CD4-positive, CD25-positive, alpha-beta regulatory T cell (primary cell): ENCODE measurements around the gene ENDOG. TPM values are rescaled to one million over a fixed set of nuclear protein-coding genes. Genes with fewer than 3 reads are reported as not detected.

ENCODE experiments used
- ATAC-seq, 2 donors: fragments of 150-1000 bp; cut with Tn5 transposase; one replicate each; pipeline ENCODE4 v1.10.0; 2021; ENCODE audit warnings: low read depth in 2 of 2, moderate number of reproducible peaks in 2 of 2, moderate library complexity in 1 of 2
- DNase-seq, 3 donors: peaks; one replicate each; pipeline versions ENCODE4 v3.0.0 to v3.0.0-alpha.2; 2012 to 2022; ENCODE audit warnings: mixed read lengths in 1 of 3
- H3K27ac ChIP-seq: one replicate; pipeline ENCODE4 v1.7.0; 2013; ENCODE audit warnings: mild to moderate bottlenecking, low read length; ENCODE audit not compliant: insufficient read depth, poor library complexity, severe bottlenecking
- H3K27me3 ChIP-seq: one replicate; pipeline ENCODE4 v1.7.0; 2013; ENCODE audit warnings: low read length; ENCODE audit not compliant: control insufficient read depth, insufficient read depth
- H3K36me3 ChIP-seq: one replicate; pipeline ENCODE4 v1.7.0; 2013; ENCODE audit warnings: mild to moderate bottlenecking, low read length, moderate library complexity; ENCODE audit not compliant: control insufficient read depth, insufficient read depth
- H3K4me1 ChIP-seq: 2 replicates; pipeline ENCODE4 v1.7.0; 2013; ENCODE audit warnings: mild to moderate bottlenecking, low read length; ENCODE audit not compliant: insufficient read depth, control insufficient read depth, poor library complexity, severe bottlenecking
- H3K4me3 ChIP-seq: one replicate; pipeline ENCODE4 v1.7.0; 2013; ENCODE audit warnings: low read depth, mild to moderate bottlenecking, low read length, moderate library complexity
- H3K9me3 ChIP-seq, 2 experiments: 1 replicate in 1 of 2; 2 replicates in 1 of 2; pipeline ENCODE4 v1.7.0; 2013; ENCODE audit warnings: low read length in 2 of 2, mild to moderate bottlenecking in 1 of 2, moderate library complexity in 1 of 2; ENCODE audit not compliant: control insufficient read depth in 2 of 2
- H3K27ac Mint-ChIP-seq, 3 donors: one replicate each; pipeline ENCODE4 v1.8.0; 2020 to 2022; ENCODE audit warnings: mild to moderate bottlenecking in 3 of 3, mixed read lengths in 3 of 3, moderate library complexity in 2 of 3
- H3K27me3 Mint-ChIP-seq: one replicate; pipeline ENCODE4 v1.8.0; 2022; ENCODE audit warnings: mild to moderate bottlenecking, mixed read lengths
- H3K36me3 Mint-ChIP-seq: one replicate; pipeline ENCODE4 v1.8.0; 2020; ENCODE audit warnings: mixed read lengths
- H3K4me1 Mint-ChIP-seq, 4 donors: one replicate each; pipeline ENCODE4 v1.8.0; 2020 to 2022; ENCODE audit warnings: mixed read lengths in 4 of 4, mild to moderate bottlenecking in 1 of 4
- H3K4me3 Mint-ChIP-seq, 4 donors: one replicate each; pipeline ENCODE4 v1.8.0; 2020 to 2022; ENCODE audit warnings: mild to moderate bottlenecking in 4 of 4, mixed read lengths in 4 of 4, moderate library complexity in 3 of 4
- H3K9me3 Mint-ChIP-seq, 7 donors: one replicate each; pipeline ENCODE4 v1.8.0; 2020 to 2022; ENCODE audit warnings: mixed read lengths in 7 of 7, mild to moderate bottlenecking in 3 of 7, moderate library complexity in 2 of 7
- polyA plus RNA-seq, 4 donors: library from polyadenylated mRNA; unstranded; fragments of 300-500 nt; fragmentation: Illumina TruSeq; gene quantifications; one replicate each; pipeline ENCODE4 v1.2.3, GENCODE V29; 2021
- total RNA-seq: library from RNA; stranded (reverse); gene quantifications from one replicate; pipeline ENCODE4 v1.2.3, GENCODE V29; 2022

ENDOG gene
- total and polyA plus RNA-seq, 5 donors from 2014 or later = 9.6 to 20.6 (median 18.8) TPM

GRCh38 chr9:128805661-128806060, 12.6 kb upstream of the ENDOG start:
- Mint-ChIP-seq H3K4me1 (no peaks in the 10 kb centered on the region), H3K4me3 (no peak overlapping the region), H3K9me3 (no peaks in the 10 kb centered on the region), H3K36me3 (peaks cover 23% of the 10 kb centered on the region), H3K27ac (peak overlapping the region in 1 of 3 donors; percentile 62), H3K27me3 (no peaks in the 10 kb centered on the region)
- Histone ChIP-seq H3K4me3 (no peak overlapping the region), H3K4me1 (no peaks in the 10 kb centered on the region), H3K36me3 (peaks cover 53% of the 10 kb centered on the region), H3K9me3 (no peaks in the 10 kb centered on the region), H3K27ac (no peak overlapping the region), H3K27me3 (no peaks in the 10 kb centered on the region)
- no peak for DNase-seq
- no peak for ATAC-seq

- Mint-ChIP-seq H3K4me1 (no peaks in the 10 kb centered on the region), H3K27ac (no peak overlapping the region), H3K4me3 (no peak overlapping the region), H3K27me3 (no peaks in the 10 kb centered on the region), H3K9me3 (no peaks in the 10 kb centered on the region), H3K36me3 (peaks cover 14% of the 10 kb centered on the region)
- peaks cover 44% of the 10 kb centered on the region for H3K36me3 ChIP-seq
- ATAC-seq = no peak
- no peaks in the 10 kb centered on the region for H3K9me3 ChIP-seq
- no peak overlapping the region for H3K4me3 ChIP-seq
- no peak overlapping the region for H3K27ac ChIP-seq
- H3K27me3 ChIP-seq = no peaks in the 10 kb centered on the region
- no peak for DNase-seq
- H3K4me1 ChIP-seq = no peaks in the 10 kb centered on the region
These were observed 10.5 kb upstream of the ENDOG start for GRCh38 chr9:128807827-128808226.

GRCh38 chr9:128808543-128808942, 9.8 kb upstream of the ENDOG start:
- no peaks in the 10 kb centered on the region for H3K9me3 Mint-ChIP-seq
- H3K4me1 Mint-ChIP-seq = no peaks in the 10 kb centered on the region
- H3K4me1 ChIP-seq = no peaks in the 10 kb centered on the region
- H3K4me3 ChIP-seq = no peak overlapping the region
- H3K27ac Mint-ChIP-seq = peak overlapping the region in 1 of 3 donors; percentile 73
- H3K27me3 Mint-ChIP-seq = no peaks in the 10 kb centered on the region
- ATAC-seq (no peak), DNase-seq (no peak)
- H3K27me3 ChIP-seq = no peaks in the 10 kb centered on the region
- H3K36me3 Mint-ChIP-seq = peaks cover 10% of the 10 kb centered on the region
- no peak overlapping the region for H3K4me3 Mint-ChIP-seq
- no peaks in the 10 kb centered on the region for H3K9me3 ChIP-seq
- H3K27ac ChIP-seq = no peak overlapping the region
- H3K36me3 ChIP-seq = peaks cover 37% of the 10 kb centered on the region

- peaks cover 33% of the 10 kb centered on the region for H3K36me3 ChIP-seq
- H3K27me3 Mint-ChIP-seq = no peaks in the 10 kb centered on the region
- no peak for DNase-seq
- no peak overlapping the region for H3K4me3 Mint-ChIP-seq
- H3K27ac ChIP-seq = no peak overlapping the region
- H3K4me1 Mint-ChIP-seq = no peaks in the 10 kb centered on the region
- H3K9me3 ChIP-seq = no peaks in the 10 kb centered on the region
- no peak overlapping the region for H3K4me3 ChIP-seq
- H3K27ac Mint-ChIP-seq = no peak overlapping the region
- no peaks in the 10 kb centered on the region for H3K4me1 ChIP-seq
- H3K36me3 Mint-ChIP-seq = peaks cover 4% of the 10 kb centered on the region
- H3K9me3 Mint-ChIP-seq = no peaks in the 10 kb centered on the region
- no peak for ATAC-seq
- H3K27me3 ChIP-seq = no peaks in the 10 kb centered on the region
These were observed 9.2 kb upstream of the ENDOG start for GRCh38 chr9:128809036-128809599.

- H3K27me3 Mint-ChIP-seq = no peaks in the 10 kb centered on the region
- H3K4me3 ChIP-seq = no peak overlapping the region
- no peak overlapping the region for H3K27ac ChIP-seq
- peaks cover 32% of the 10 kb centered on the region for H3K36me3 ChIP-seq
- no peaks in the 10 kb centered on the region for H3K9me3 Mint-ChIP-seq
- H3K27ac Mint-ChIP-seq = no peak overlapping the region
- no peak overlapping the region for H3K4me3 Mint-ChIP-seq
- H3K36me3 Mint-ChIP-seq = peaks cover 4% of the 10 kb centered on the region
- no peaks in the 10 kb centered on the region for H3K4me1 Mint-ChIP-seq
- ATAC-seq = no peak
- no peaks in the 10 kb centered on the region for H3K9me3 ChIP-seq
- H3K27me3 ChIP-seq = no peaks in the 10 kb centered on the region
- no peak for DNase-seq
- H3K4me1 ChIP-seq = no peaks in the 10 kb centered on the region
These were observed 8.5 kb upstream of the ENDOG start for GRCh38 chr9:128809831-128810230.

- peaks cover 22% of the 10 kb centered on the region for H3K36me3 ChIP-seq
- no peak overlapping the region for H3K4me3 ChIP-seq
- peak overlapping the region in 1 of 3 donors; percentile 29 for H3K27ac Mint-ChIP-seq
- peak overlapping the region in 1 of 4 donors; percentile 7 for H3K4me3 Mint-ChIP-seq
- DNase-seq (no peak), ATAC-seq (no peak)
- H3K4me1 ChIP-seq = no peaks in the 10 kb centered on the region
- H3K9me3 ChIP-seq = no peaks in the 10 kb centered on the region
- no peaks in the 10 kb centered on the region for H3K9me3 Mint-ChIP-seq
- H3K36me3 Mint-ChIP-seq = peaks cover 4% of the 10 kb centered on the region
- H3K4me1 Mint-ChIP-seq = peaks cover 0 to 3% (median 0%) of the 10 kb centered on the region in 4 donors
- no peaks in the 10 kb centered on the region for H3K27me3 ChIP-seq
- no peaks in the 10 kb centered on the region for H3K27me3 Mint-ChIP-seq
- H3K27ac ChIP-seq = no peak overlapping the region
These were observed 7.4 kb upstream of the ENDOG start for GRCh38 chr9:128810873-128811272.

GRCh38 chr9:128818839-128819715, 777 bp downstream of the ENDOG start:
- Mint-ChIP-seq H3K27ac (peak overlapping the region in 1 of 3 donors; percentile 88), H3K9me3 (no peaks in the 10 kb centered on the region), H3K27me3 (peaks cover 4% of the 10 kb centered on the region), H3K4me3 (peak overlapping the region; percentile 86 to 95 (median 88)), H3K4me1 (peaks cover 3 to 26% (median 11%) of the 10 kb centered on the region in 4 donors), H3K36me3 (peaks cover 3% of the 10 kb centered on the region)
- H3K4me1 ChIP-seq = peaks cover 15% of the 10 kb centered on the region
- H3K9me3 ChIP-seq = no peaks in the 10 kb centered on the region
- peak overlapping the region; percentile 19 for H3K4me3 ChIP-seq
- peak; percentile 40 for ATAC-seq
- no peaks in the 10 kb centered on the region for H3K27me3 ChIP-seq
- peaks cover 14% of the 10 kb centered on the region for H3K36me3 ChIP-seq
- peak overlapping the region; percentile 14 for H3K27ac ChIP-seq
- peak; percentile 31 to 57 (median 38) for DNase-seq
